ENCODE data around the gene PHGDH.

DNA sequence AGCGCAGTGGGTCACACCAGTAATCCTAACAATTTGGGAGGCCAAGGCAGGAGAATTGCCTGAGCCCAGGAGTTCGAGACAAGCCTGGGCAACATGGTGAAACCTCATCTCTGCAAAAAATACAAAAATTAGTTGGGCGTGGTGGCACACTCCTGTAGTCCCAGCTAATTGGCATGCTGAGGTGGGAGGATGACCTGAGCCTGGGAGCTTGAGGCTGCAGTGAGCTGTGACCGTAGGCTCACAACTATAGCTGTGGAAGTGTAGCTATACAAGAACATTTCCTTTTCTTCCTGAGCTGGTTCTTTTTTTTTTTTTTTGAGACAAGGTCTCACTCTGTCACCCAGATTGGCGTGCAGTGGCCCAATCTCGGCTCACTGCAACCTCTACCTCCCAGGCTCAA lies 44.6 kb upstream of the PHGDH start:
- TF ChIP-seq POLR2A (IDR thresholded peaks at IDR 0.05), result no peak
- TF ChIP-seq, protein P1, sequence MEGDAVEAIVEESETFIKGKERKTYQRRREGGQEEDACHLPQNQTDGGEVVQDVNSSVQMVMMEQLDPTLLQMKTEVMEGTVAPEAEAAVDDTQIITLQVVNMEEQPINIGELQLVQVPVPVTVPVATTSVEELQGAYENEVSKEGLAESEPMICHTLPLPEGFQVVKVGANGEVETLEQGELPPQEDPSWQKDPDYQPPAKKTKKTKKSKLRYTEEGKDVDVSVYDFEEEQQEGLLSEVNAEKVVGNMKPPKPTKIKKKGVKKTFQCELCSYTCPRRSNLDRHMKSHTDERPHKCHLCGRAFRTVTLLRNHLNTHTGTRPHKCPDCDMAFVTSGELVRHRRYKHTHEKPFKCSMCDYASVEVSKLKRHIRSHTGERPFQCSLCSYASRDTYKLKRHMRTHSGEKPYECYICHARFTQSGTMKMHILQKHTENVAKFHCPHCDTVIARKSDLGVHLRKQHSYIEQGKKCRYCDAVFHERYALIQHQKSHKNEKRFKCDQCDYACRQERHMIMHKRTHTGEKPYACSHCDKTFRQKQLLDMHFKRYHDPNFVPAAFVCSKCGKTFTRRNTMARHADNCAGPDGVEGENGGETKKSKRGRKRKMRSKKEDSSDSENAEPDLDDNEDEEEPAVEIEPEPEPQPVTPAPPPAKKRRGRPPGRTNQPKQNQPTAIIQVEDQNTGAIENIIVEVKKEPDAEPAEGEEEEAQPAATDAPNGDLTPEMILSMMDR (IDR thresholded peaks at IDR 0.05), result no peak
